Inflammatory macrophage (primary cell): ENCODE results near the gene POTEG.
"Not testable (repeated sequence)": the region's sequence is repeated elsewhere in the genome, so short reads cannot be mapped to it uniquely, and the experiment has no call there.

Source experiments
- DNase-seq, 2 donors: peaks; one replicate each; pipeline ENCODE4 v3.0.0-alpha.2; 2020 to 2022
- total RNA-seq, 18 experiments: gene quantifications; one replicate each; lab custom pipeline; 2026; ENCODE audit warnings: mixed read lengths in 6 of 18, inconsistent platforms in 2 of 18; lab: John Stamatoyannopoulos, UW

POTEG gene
- total RNA-seq, result 0.05 to 0.32 (median 0.19) reads per million in 18 experiments

- DNase-seq, result not testable (repeated sequence)
Observed at GRCh38 chr14:19434241-19434640, at the start of gene POTEG. Gene POTEG, minus strand, starts transcription at chr14:19434341. Its CDS starts 52 bp downstream, at chr14:19434289.

GRCh38 chr14:19482093-19482492, 48.0 kb upstream of the POTEG start:
- not testable (repeated sequence) for DNase-seq

GRCh38 chr14:19481421-19481820, 47.3 kb upstream of the POTEG start:
- not testable (repeated sequence) for DNase-seq

- not testable (repeated sequence) for DNase-seq
Observed at GRCh38 chr14:19480491-19480890, 46.4 kb upstream of the POTEG start.

- not testable (repeated sequence) for DNase-seq
Observed at GRCh38 chr14:19445761-19446160, 11.6 kb upstream of the POTEG start.

- not testable (repeated sequence) for DNase-seq
Observed at GRCh38 chr14:19439826-19440225, 5.7 kb upstream of the POTEG start.

- DNase-seq, result not testable (repeated sequence)
Observed at GRCh38 chr14:19439219-19439618, 5.1 kb upstream of the POTEG start.

- not testable (repeated sequence) for DNase-seq
Observed at GRCh38 chr14:19437126-19437443, 2.9 kb upstream of the POTEG start.

GRCh38 chr14:19436311-19437125, 2.4 kb upstream of the POTEG start:
- not testable (repeated sequence) for DNase-seq

- DNase-seq, result not testable (repeated sequence)
Observed at GRCh38 chr14:19435852-19436251, 1.7 kb upstream of the POTEG start.

- DNase-seq, result not testable (repeated sequence)
Observed at GRCh38 chr14:19434891-19435290, 750 bp upstream of the POTEG start.

GRCh38 chr14:19433765-19434164, 376 bp downstream of the POTEG start:
- not testable (repeated sequence) for DNase-seq

GRCh38 chr14:19408519-19408918, 25.6 kb downstream of the POTEG start:
- not testable (repeated sequence) for DNase-seq

GRCh38 chr14:19402097-19402496, 32.0 kb downstream of the POTEG start:
- not testable (repeated sequence) for DNase-seq

GRCh38 chr14:19394727-19395126, 39.4 kb downstream of the POTEG start:
- not testable (repeated sequence) for DNase-seq

GRCh38 chr14:19390230-19390629, 43.9 kb downstream of the POTEG start:
- DNase-seq, result not testable (repeated sequence)

- DNase-seq, result not testable (repeated sequence)
Observed at GRCh38 chr14:19388741-19389140, 45.4 kb downstream of the POTEG start.

GRCh38 chr14:19386996-19387395, 47.1 kb downstream of the POTEG start:
- not testable (repeated sequence) for DNase-seq

GRCh38 chr14:19386309-19386708, 47.8 kb downstream of the POTEG start:
- not testable (repeated sequence) for DNase-seq

GRCh38 chr14:19384088-19384781, 49.9 kb downstream of the POTEG start:
- DNase-seq, result not testable (repeated sequence)

- not testable (repeated sequence) for DNase-seq
Observed at GRCh38 chr14:19383008-19383584, 51.0 kb downstream of the POTEG start.

- not testable (repeated sequence) for DNase-seq
Observed at GRCh38 chr14:19380137-19380536, 54.0 kb downstream of the POTEG start.

- DNase-seq, result not testable (repeated sequence)
Observed at GRCh38 chr14:19374451-19374903, 59.7 kb downstream of the POTEG start.
